Thyroid gland (tissue), 4 donors: ENCODE data around the gene PTDSS2.

Source experiments
- CTCF ChIP-seq, 6 experiments: fragments of 200-600 bp in 3 of 6; fragments of 450-650 bp in 3 of 6; sonication (generic) in 3 of 6; IDR thresholded peaks; one replicate each; pipeline ENCODE4 v1.5.1; 2016 to 2019; ENCODE audit warnings: antibody characterized with exemption in 6 of 6, mild to moderate bottlenecking in 2 of 6, inconsistent platforms in 1 of 6, moderate library complexity in 1 of 6
- POLR2A ChIP-seq, 2 donors: fragments of 450-650 bp; IDR thresholded peaks; one replicate each; pipeline ENCODE4 v1.6.1; 2017; ENCODE audit warnings: antibody characterized with exemption in 2 of 2, mild to moderate bottlenecking in 2 of 2, moderate library complexity in 1 of 2

- TF ChIP-seq CTCF (IDR thresholded peaks at IDR 0.05) (no peak), POLR2A (IDR thresholded peaks at IDR 0.05) (no peak)
Observed at GRCh38 chr11:407651-408123, 42.4 kb upstream of the PTDSS2 start.
